SK-N-SH treated with all-trans-retinoic acid at 6 μM for 48 hours (cell line): Measurements from ENCODE around the gene SUGP1.

Experiments
- ATAC-seq: fragments of 200-7000 bp; cut with Tn5 transposase; 3 replicates; pipeline ENCODE4 v1.9.1; 2020; ENCODE audit warnings: mild to moderate bottlenecking, moderate library complexity
- BACH2 ChIP-seq: fragments of 250-450 bp; sonication (Bioruptor Pico); IDR thresholded peaks from 2 replicates; pipeline ENCODE4 v1.9.0; 2021; ENCODE audit warnings: mild to moderate bottlenecking, borderline replicate concordance
- CSDC2 ChIP-seq: fragments of 250-450 bp; sonication (Bioruptor Pico); IDR thresholded peaks from 2 replicates; pipeline ENCODE4 v1.5.0; 2020; ENCODE audit warnings: mild to moderate bottlenecking, moderate library complexity
- GLIS3 ChIP-seq: fragments of 250-450 bp; sonication (Bioruptor Pico); IDR thresholded peaks from 2 replicates; pipeline ENCODE4 v1.5.0; 2020; ENCODE audit warnings: mild to moderate bottlenecking, moderate library complexity
- ISL1 ChIP-seq: fragments of 250-450 bp; sonication (Bioruptor Pico); IDR thresholded peaks from 2 replicates; pipeline ENCODE4 v2.1.2; 2022; ENCODE audit warnings: mild to moderate bottlenecking, moderate library complexity
- OSR1 ChIP-seq: fragments of 250-450 bp; sonication (Bioruptor Pico); IDR thresholded peaks from 2 replicates; pipeline ENCODE4 v1.8.0; 2022; ENCODE audit warnings: moderate library complexity, mild to moderate bottlenecking, inconsistent platforms
- PPARA ChIP-seq: fragments of 250-450 bp; sonication (Bioruptor Pico); IDR thresholded peaks from 2 replicates; pipeline ENCODE4 v1.5.0; 2020; ENCODE audit warnings: mild to moderate bottlenecking, borderline replicate concordance
- RARB ChIP-seq: fragments of 250-450 bp; sonication (Bioruptor Pico); IDR thresholded peaks from 2 replicates; pipeline ENCODE4 v1.8.0; 2021; ENCODE audit warnings: mild to moderate bottlenecking, moderate library complexity
- SNAI2 ChIP-seq: fragments of 250-450 bp; sonication (Bioruptor Pico); IDR thresholded peaks from 2 replicates; pipeline ENCODE4 v1.5.0; 2020; ENCODE audit warnings: mild to moderate bottlenecking, moderate library complexity
- TOX ChIP-seq: fragments of 250-450 bp; sonication (Bioruptor Pico); IDR thresholded peaks from 2 replicates; pipeline ENCODE4 v1.8.0; 2021; ENCODE audit warnings: mild to moderate bottlenecking, moderate library complexity, borderline replicate concordance
- ZC3H10 ChIP-seq: fragments of 250-450 bp; sonication (Bioruptor Pico); IDR thresholded peaks from 2 replicates; pipeline ENCODE4 v1.5.1; 2021; ENCODE audit warnings: mild to moderate bottlenecking, moderate library complexity
- ZFP3 ChIP-seq: fragments of 250-450 bp; sonication (Bioruptor Pico); IDR thresholded peaks from 2 replicates; pipeline ENCODE4 v1.5.0; 2020; ENCODE audit warnings: mild to moderate bottlenecking, moderate library complexity
- ZFP30 ChIP-seq: fragments of 450-650 bp; formaldehyde crosslinking; IDR thresholded peaks from 2 replicates; pipeline ENCODE4 v1.5.0; 2022; ENCODE audit warnings: mild to moderate bottlenecking, moderate library complexity
- ZNF565 ChIP-seq: fragments of 450-650 bp; formaldehyde crosslinking; conservative IDR thresholded peaks from 2 replicates; pipeline ENCODE4 v1.5.0; 2020; ENCODE audit warnings: low read depth, mild to moderate bottlenecking, moderate library complexity
- ZNF70 ChIP-seq: fragments of 450-650 bp; formaldehyde crosslinking; IDR thresholded peaks from 2 replicates; pipeline ENCODE4 v1.5.0; 2020; ENCODE audit warnings: mild to moderate bottlenecking, moderate library complexity
- ZNF8 ChIP-seq: fragments of 450-650 bp; formaldehyde crosslinking; IDR thresholded peaks from 2 replicates; pipeline ENCODE4 v1.5.0; 2020; ENCODE audit warnings: mild to moderate bottlenecking, moderate library complexity
- TF ChIP-seq, protein P1 (sequence below): fragments of 250-450 bp; sonication (Bioruptor Pico); IDR thresholded peaks from 2 replicates; pipeline ENCODE4 v1.5.1; 2021; ENCODE audit warnings: mild to moderate bottlenecking, moderate library complexity
- TF ChIP-seq, protein P2 (sequence below): fragments of 250-450 bp; sonication (Bioruptor Pico); IDR thresholded peaks from 2 replicates; pipeline ENCODE4 v1.8.0; 2020; ENCODE audit warnings: mild to moderate bottlenecking, moderate library complexity, borderline replicate concordance
- TF ChIP-seq, protein P3 (sequence below): fragments of 250-450 bp; sonication (Bioruptor Pico); IDR thresholded peaks from 2 replicates; pipeline ENCODE4 v1.5.1; 2020; ENCODE audit warnings: low read depth, mild to moderate bottlenecking, moderate library complexity
- TF ChIP-seq, protein P4 (sequence below): fragments of 250-450 bp; sonication (Bioruptor Pico); IDR thresholded peaks from 2 replicates; pipeline ENCODE4 v1.5.0; 2020; ENCODE audit warnings: mild to moderate bottlenecking, moderate library complexity
- TF ChIP-seq, protein P5 (sequence below): fragments of 250-450 bp; sonication (Bioruptor Pico); IDR thresholded peaks from 2 replicates; pipeline ENCODE4 v1.8.0; 2021; ENCODE audit warnings: low read depth, mild to moderate bottlenecking, moderate library complexity, borderline replicate concordance

SUGP1 gene

DNA sequence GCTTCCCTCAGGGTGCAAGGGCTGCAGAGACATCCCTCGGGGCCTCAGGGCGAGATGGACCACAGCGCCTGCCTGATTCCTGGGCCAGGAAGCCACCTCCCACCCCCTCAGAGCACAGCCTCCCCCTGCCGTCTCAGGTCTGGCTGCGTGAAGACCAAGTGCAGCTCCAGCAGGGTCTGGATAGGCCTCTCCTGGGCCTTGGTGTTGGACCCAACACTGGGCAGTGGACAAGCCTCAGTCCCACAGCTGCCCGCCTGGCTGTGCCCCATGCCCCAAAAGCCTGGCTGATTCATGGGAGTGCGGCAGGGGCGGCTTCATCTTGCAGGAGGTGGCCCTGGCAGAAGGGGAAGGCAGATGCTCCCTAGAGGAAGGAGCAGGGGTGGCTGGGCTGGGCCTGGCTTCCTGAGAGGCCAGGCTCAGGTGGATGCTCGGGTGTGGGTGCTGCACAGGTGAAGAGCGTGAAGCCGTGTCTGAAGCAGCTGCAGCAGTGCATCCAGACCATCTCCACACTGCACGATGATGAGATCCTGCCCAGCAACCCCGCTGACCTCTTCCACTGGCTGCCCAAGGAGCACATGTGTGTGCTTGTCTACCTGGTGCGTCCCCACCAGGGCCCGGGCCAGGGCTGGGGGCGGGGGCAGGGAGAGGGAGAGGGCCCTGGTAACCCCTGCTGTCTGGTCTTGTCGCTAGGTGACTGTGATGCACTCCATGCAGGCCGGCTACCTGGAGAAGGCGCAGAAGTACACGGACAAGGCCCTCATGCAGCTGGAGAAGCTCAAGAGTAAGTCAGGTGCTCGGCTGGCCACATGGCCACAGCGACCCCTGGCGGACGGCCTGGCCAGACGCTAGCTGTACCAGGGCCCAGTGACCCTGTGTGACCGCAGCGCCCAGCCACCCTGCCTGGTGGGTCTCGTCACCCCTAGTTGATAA is 22.0 kb upstream of the SUGP1 start (continued):
- TF ChIP-seq ZNF8 (CRISPR knock-in tag) (no peak), RARB (CRISPR knock-in tag) (no peak), CSDC2 (CRISPR knock-in tag) (no peak), OSR1 (CRISPR knock-in tag) (no peak)

DNA sequence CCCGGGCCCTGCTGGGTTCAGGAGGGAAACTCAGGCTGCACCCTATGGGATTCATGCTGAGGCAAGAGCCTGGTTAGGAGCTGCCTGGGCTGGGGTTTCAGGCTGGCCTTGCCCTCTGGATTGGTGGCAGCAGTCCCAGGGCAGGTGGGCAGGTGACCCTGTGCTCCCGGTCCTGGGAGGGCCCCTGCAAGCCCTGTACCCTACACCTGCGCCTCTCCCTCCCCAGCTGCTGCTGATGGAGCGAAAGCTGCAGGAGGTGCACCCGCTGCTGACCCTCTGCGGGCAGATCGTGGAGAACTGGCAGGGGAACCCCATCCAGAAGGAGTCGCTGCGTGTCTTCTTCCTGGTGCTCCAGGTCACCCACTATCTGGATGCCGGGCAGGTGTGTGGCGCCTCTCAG is 20.7 kb upstream of the SUGP1 start:
- TF ChIP-seq, protein P1, sequence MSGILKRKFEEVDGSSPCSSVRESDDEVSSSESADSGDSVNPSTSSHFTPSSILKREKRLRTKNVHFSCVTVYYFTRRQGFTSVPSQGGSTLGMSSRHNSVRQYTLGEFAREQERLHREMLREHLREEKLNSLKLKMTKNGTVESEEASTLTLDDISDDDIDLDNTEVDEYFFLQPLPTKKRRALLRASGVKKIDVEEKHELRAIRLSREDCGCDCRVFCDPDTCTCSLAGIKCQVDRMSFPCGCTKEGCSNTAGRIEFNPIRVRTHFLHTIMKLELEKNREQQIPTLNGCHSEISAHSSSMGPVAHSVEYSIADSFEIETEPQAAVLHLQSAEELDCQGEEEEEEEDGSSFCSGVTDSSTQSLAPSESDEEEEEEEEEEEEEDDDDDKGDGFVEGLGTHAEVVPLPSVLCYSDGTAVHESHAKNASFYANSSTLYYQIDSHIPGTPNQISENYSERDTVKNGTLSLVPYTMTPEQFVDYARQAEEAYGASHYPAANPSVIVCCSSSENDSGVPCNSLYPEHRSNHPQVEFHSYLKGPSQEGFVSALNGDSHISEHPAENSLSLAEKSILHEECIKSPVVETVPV (CRISPR knock-in tag): no peak
- no peak for TF ChIP-seq ISL1 (CRISPR knock-in tag)
- TF ChIP-seq, protein P2, sequence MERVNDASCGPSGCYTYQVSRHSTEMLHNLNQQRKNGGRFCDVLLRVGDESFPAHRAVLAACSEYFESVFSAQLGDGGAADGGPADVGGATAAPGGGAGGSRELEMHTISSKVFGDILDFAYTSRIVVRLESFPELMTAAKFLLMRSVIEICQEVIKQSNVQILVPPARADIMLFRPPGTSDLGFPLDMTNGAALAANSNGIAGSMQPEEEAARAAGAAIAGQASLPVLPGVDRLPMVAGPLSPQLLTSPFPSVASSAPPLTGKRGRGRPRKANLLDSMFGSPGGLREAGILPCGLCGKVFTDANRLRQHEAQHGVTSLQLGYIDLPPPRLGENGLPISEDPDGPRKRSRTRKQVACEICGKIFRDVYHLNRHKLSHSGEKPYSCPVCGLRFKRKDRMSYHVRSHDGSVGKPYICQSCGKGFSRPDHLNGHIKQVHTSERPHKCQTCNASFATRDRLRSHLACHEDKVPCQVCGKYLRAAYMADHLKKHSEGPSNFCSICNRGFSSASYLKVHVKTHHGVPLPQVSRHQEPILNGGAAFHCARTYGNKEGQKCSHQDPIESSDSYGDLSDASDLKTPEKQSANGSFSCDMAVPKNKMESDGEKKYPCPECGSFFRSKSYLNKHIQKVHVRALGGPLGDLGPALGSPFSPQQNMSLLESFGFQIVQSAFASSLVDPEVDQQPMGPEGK (CRISPR knock-in tag): no peak
- TF ChIP-seq ZNF70 (CRISPR knock-in tag): no peak
- no peak for TF ChIP-seq ZFP3 (CRISPR knock-in tag)
- no peak for TF ChIP-seq ZFP30
- TF ChIP-seq ZC3H10 (CRISPR knock-in tag): no peak
- ATAC-seq: no peak

DNA sequence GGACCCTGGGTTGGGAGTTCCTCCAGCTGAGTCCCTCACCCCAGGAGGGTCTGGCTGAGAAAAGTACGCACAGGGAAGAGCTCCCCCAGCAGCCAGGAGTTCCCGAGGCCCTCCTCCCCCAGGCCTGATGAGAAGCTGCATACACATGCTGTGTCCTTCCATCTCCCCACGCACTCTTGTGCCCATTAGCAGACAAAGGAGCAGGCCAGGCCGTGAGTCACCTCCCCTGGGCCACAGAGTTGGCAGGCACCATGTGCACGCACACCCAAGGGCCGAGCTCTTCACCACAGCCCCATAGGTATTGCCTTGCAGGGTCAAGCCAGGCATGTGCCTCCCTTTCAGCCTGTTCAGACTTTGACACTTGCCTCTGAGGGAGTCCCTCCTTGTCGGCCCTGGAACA is 17.8 kb upstream of the SUGP1 start:
- TF ChIP-seq ZNF565 (CRISPR knock-in tag) (no peak), BACH2 (CRISPR knock-in tag) (no peak), ZNF8 (CRISPR knock-in tag) (no peak), ISL1 (CRISPR knock-in tag) (no peak), TOX (no peak), PPARA (no peak), OSR1 (CRISPR knock-in tag) (no peak), ZC3H10 (CRISPR knock-in tag) (no peak), SNAI2 (CRISPR knock-in tag) (no peak), GLIS3 (no peak)
- TF ChIP-seq, protein P2 (CRISPR knock-in tag): no peak
- TF ChIP-seq, protein P3, sequence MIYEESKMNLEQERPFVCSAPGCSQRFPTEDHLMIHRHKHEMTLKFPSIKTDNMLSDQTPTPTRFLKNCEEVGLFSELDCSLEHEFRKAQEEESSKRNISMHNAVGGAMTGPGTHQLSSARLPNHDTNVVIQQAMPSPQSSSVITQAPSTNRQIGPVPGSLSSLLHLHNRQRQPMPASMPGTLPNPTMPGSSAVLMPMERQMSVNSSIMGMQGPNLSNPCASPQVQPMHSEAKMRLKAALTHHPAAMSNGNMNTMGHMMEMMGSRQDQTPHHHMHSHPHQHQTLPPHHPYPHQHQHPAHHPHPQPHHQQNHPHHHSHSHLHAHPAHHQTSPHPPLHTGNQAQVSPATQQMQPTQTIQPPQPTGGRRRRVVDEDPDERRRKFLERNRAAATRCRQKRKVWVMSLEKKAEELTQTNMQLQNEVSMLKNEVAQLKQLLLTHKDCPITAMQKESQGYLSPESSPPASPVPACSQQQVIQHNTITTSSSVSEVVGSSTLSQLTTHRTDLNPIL (CRISPR knock-in tag): no peak
- TF ChIP-seq, protein P1 (CRISPR knock-in tag): no peak
- TF ChIP-seq, protein P4, sequence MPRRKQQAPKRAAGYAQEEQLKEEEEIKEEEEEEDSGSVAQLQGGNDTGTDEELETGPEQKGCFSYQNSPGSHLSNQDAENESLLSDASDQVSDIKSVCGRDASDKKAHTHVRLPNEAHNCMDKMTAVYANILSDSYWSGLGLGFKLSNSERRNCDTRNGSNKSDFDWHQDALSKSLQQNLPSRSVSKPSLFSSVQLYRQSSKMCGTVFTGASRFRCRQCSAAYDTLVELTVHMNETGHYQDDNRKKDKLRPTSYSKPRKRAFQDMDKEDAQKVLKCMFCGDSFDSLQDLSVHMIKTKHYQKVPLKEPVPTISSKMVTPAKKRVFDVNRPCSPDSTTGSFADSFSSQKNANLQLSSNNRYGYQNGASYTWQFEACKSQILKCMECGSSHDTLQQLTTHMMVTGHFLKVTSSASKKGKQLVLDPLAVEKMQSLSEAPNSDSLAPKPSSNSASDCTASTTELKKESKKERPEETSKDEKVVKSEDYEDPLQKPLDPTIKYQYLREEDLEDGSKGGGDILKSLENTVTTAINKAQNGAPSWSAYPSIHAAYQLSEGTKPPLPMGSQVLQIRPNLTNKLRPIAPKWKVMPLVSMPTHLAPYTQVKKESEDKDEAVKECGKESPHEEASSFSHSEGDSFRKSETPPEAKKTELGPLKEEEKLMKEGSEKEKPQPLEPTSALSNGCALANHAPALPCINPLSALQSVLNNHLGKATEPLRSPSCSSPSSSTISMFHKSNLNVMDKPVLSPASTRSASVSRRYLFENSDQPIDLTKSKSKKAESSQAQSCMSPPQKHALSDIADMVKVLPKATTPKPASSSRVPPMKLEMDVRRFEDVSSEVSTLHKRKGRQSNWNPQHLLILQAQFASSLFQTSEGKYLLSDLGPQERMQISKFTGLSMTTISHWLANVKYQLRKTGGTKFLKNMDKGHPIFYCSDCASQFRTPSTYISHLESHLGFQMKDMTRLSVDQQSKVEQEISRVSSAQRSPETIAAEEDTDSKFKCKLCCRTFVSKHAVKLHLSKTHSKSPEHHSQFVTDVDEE: no peak
- TF ChIP-seq, protein P5, sequence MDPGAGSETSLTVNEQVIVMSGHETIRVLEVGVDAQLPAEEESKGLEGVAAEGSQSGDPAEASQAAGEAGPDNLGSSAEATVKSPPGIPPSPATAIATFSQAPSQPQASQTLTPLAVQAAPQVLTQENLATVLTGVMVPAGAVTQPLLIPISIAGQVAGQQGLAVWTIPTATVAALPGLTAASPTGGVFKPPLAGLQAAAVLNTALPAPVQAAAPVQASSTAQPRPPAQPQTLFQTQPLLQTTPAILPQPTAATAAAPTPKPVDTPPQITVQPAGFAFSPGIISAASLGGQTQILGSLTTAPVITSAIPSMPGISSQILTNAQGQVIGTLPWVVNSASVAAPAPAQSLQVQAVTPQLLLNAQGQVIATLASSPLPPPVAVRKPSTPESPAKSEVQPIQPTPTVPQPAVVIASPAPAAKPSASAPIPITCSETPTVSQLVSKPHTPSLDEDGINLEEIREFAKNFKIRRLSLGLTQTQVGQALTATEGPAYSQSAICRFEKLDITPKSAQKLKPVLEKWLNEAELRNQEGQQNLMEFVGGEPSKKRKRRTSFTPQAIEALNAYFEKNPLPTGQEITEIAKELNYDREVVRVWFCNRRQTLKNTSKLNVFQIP (CRISPR knock-in tag): no peak
- ATAC-seq: no peak
